NK-92 treated with Interleukin-12 subunit alpha and Interleukin-12 subunit beta, amount 100 ng/mL, for 24 hours (cell line): ENCODE data around the gene CAND2.
"Not testable (repeated sequence)": the region's sequence is repeated elsewhere in the genome, so short reads cannot be mapped to it uniquely, and the experiment has no call there.

Experiments
- DNase-seq: peaks from one replicate; lab custom pipeline; 2025; lab: John Stamatoyannopoulos, UW

CAND2 gene

DNA sequence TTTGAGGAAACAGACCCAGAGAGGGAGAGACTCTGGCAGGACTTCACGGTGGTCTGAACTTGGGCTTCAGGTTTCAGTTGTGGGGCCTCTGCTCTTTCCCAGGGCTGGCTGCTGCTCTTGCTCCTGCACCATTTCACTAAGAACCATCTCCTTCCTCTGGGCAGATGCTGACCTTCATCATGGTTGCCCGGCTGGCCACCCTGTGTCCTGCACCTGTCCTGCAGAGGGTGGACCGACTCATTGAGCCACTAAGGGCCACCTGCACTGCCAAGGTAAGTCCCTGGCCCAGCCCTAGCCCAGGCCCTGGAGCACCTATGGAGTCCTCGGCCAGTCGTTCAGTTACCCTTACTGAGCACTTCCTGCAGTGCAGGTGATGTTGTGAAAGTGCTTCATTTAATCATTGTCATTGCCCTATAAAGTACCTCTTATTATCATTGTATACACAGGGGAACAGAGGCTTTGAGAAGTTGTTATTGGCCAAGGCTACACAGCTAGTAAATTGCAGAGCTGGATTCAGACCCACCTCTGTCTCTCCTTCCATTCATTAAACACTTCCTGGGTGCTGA lies 34.9 kb downstream of the CAND2 start:
- no peak for DNase-seq

DNA sequence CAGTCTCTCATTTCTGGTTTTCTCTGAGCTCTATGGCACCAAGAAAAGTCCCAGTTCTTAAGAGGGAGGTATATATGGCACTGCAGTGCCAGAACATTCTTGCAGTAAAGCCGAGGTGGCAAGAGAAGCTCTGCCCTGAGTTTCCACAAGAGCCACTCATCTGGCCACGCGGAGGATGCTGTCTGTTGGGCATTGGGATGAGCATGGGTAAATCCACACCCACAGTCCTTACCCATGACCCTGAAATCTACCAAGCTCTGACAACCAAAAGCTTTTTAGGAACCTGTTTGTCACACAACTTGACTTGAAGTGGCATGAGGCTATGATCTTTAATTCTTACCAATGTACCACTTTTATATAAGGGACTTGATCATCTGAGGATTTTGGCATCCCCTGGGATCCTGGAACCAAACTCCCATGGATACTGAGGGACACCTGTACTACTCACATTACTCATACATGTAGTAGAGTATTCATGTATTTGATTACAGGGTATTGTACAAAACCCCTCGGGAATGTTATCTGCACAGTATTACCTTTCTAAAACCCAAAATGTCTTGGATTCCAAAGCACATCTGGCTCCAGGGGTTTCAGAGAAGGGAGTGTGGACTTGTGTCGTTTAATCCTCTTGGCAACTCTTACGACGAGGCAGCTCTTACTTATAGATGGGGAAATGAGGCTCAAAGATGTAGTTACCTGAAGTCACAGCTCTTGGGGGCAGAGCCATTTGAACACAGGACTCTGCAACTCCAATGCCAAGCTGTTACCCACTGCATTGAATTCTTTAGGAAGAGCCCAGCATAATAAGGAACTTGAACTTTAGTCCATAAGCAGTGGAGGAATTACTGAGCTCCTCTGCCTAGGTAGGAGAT lies 36.1 kb downstream of the CAND2 start:
- no peak for DNase-seq

DNA sequence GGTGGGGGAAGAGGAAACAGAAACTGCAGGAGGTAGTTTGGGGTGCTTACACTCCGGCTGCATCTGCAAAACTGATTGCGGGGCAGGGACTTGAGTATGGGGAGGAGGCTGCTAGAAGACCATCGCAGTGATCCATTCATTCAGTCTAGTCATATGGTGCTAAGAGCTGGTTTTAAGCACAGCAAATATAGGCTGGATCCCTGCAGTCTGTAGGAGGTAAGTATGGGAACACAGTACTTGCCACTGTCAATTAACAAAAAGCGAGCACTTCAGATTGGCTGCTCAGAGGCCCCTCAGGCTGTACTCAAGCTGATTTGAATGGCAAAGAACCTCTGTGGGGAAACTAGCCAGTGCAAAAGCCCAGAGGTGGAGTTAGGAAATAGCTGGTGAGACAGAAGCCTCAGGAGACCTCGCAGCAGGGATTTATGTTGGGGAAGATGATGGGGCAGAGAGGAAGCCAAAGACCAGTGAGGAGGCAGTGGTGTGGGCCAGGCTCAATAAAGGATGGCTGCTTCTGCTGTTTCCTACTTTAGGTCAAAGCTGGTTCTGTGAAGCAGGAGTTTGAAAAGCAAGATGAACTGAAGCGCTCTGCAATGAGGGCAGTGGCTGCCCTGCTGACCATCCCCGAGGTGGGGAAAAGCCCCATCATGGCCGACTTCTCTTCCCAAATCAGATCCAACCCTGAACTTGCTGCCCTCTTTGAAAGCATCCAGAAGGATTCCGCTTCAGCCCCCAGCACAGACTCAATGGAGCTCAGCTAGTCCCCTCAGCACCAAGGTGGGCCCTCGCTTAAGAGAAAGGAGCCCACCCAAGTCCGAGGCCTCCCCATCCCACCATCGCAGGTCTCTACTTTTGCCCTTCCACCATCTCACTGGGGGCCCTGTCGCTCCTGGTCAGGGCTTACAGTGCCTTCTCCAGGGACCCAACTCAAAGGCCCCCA lies 37.0 kb downstream of the CAND2 start:
- no peak for DNase-seq

DNA sequence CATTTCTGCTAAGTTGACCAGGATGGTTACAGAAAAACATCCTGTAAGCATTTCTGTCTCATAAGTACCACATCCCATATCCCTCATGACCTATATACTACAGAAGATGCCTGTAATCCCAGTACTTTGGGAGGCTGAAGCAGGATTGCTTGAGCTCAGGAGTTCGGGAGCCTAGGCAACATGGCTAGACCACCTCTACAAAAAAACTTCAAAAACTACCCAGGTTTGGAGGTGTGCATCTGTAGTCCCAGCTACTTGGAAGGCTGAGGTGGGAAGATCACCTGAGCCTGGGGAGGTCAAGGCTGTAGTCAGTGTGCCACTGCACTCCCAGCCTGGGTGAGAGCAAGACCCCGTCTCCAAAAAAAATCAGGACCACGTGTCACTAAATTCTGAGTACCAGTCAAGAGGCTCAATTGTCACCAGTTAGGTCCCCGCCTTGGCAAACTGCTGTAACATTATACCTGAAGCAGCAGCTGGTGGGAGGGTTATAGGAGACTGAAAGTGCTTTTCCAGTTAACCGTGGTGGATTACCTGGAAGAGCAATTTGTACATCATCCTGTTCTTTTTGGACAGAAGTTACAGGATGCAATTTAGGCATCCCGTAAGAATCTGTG lies 38.7 kb downstream of the CAND2 start:
- DNase-seq, result no peak

DNA sequence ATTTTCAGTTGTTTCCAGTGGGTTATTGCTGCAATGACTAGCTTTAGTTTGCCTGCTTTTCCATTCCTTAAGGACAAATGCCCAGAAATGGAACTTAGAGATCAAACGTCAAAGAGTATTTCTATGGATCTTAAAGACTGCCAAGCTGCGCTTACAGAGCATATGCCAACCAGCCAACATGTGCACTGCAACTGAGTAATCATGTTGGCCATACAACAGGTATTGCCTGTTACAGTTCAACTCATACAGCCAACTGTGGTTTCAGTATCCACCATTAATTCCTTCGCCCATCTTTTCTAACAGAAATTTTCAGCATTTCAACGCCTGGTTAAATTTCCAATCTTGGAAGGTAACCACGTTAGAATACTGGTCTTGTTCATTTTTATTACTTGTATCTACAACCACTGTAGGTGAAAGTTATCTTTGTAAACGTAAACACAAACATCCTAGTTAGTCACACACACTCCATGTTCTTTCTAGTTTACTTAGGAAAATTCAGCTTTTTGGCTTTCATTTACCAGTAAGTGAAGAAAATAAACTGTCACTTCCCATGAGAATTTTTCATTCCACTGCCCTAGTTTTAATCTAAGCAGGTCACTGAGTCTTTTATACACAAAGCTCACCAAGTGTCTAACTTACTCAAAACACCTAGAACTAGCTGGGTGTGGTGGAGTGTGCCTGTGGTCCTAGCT lies 41.0 kb downstream of the CAND2 start:
- DNase-seq, result no peak

DNA sequence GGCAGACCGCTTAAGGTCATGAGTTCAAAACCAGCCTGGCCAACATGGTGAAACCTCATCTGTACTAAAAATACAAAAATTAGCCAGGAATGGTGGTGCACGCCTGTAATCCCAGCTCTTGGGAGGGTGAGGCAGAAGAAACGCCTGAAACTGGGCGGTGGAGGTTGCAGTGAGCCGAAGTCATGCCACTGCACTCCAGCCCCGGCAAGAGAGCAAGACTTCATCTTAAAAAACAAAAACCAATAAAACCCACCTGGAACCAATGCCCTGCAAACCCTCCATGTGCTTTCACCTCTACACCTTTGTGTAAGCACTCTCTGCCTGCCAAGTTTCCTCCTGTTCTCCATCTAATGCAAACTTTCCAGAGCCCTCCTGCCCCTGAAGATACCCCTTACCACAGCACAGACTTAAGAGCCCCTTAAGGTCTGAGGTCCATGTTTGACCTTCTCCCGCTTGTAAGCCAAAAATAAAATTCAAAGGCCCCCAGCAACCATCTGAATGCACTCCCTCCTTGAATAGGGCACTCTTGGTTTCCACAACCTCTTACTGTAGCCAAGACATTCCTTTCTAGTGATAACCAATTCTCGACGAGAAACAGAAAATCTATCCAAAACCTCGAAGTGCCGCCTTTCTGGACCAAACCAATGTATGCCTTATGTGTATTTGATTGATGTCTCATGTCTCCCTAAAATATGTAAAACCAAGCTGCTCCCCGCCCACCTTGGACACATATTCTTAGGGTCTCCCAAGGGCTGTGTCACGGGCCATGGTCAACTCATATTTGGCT lies 41.9 kb downstream of the CAND2 start:
- DNase-seq, result no peak

DNA sequence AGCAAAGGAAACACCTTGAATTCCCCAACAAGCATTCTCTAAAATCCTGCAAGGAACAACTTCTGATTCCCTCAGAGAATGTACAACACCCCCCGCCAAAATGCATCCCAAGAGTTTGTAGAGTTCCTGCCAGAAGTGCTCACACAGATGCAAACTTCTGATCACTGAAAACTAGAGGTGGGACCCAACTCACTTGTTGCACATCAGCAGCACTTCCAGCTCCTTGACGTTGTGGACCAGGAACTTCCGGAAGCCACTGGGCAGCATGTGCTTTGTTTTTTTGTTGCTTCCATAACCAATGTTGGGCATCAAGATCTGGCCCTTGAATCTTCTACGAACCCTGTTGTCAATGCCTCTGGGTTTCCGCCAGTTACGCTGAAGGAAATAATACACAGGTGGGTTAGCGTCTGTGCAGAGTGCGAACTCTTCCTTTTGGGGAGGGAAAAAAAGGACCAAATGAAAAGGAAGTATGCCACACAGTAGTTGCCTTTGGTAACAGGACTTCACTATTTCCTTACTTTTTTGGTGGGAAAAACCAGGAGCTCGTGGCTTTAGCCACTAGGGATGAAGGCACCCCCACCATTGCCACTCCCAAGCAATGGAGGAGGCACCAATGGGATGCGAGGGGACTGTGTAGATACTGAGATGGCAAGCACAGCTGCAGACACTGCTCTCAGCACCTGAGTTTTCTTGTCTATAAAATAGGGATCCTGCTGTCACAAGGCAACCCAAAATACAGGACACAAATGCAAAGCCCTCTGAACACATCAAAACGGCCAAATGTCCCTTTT lies 42.9 kb downstream of the CAND2 start:
- DNase-seq, result no peak

DNA sequence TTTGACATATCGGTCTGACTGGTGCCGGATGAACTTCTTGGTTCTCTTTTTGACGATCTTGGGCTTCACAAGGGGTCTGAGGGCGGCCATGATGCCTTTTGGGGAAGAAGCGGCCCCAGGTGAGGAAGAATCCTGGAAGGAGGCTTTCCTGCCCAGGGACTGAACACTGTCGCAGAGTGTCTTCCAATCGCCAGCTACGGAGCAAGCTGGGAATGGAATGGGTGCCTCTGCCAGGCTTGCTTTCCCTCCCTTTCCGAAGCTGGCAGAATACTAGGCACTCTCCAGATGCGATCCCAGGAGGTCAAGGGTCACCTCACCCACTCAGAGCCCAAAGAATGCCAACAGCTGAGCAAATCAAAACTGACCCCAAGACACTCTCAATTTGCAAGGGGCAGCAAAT lies 43.7 kb downstream of the CAND2 start:
- DNase-seq, result not testable (repeated sequence)

DNA sequence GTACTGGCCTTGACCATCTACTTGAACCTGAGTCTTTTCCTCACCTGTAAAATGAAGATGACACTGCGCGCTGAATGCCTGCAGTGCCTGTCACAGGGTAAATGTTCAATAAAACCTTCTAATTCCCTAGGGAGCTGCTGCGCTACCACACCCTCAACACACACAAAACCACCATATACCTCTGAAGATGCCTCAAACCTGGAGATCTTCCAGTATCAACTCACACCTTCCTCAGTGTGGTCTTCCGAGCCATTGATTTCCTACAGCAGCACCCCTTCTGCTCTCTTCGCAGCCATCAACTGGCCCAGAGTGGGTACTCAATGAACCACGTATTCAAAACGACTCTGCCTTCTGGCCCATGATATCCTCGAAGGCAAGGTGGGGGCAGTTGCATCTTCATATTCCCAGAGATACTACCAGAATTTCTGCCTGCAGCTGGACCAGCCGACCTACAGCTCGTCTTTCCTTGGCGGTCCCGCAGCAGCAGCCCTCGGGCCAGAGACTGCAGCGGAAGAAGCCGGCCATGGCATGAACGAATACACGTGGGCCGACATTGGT lies 44.2 kb downstream of the CAND2 start:
- DNase-seq, result no peak

DNA sequence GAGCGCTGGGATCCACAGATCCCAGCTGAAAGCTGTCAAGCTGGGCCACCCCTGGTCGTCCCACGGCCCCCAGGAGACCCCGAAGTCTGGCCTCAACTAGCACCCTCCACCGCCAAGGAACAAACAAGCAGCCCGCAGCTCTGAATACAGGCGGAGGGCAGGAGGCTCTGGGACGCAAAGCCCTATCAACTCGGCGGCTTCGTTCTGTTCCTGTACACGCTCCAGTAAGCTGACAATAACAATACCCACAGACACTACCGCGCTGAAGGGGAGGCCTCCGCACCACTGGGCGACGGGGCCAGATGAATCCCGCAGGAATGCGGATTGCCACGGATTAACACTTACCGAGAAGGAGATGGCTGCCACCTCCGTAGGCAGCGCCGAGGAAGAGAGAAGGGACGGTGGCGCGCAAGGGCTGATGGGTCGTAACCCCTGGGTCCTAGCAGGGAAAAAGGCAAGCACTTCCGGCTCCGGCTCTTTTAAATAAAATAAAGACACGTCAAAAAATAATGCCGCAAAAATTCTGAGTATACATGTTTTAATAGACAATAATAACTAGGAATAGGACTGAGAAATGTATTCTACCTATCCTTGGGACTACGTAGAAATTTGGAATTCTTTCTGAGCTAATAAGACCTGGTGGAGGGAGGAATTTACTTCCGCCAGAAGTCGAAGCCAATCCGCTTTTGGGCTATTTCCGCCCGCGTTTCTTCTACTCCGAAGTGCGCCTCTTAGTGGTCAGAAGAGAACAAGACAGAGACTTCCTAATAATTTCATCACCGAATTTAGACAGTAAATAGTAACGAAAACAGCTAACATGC lies 44.9 kb downstream of the CAND2 start, which contains the start of gene RPL32:
Gene RPL32 (minus strand): TSS at position 417 of the 821 bp plus-strand sequence. CDS start 1,328 bp downstream, outside the sequence.
- DNase-seq, result peak; percentile 54

DNA sequence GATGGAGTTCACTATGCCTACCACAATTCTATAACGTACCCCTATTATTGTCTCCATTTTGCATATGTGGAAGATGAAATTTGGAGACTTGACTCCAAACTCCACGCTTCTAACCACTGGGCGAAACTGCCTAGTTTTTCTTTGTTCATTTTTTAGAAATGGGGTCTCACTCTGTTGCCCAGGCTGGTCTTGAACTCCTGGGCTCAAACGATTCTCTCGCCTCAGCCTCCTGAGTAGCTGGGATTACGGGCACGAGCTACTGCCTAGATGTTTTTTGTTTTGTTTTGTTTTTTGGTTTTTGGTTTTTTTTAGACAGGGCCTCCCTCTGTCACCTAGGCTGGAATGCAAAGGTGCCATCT lies 45.5 kb downstream of the CAND2 start:
- DNase-seq, result no peak

DNA sequence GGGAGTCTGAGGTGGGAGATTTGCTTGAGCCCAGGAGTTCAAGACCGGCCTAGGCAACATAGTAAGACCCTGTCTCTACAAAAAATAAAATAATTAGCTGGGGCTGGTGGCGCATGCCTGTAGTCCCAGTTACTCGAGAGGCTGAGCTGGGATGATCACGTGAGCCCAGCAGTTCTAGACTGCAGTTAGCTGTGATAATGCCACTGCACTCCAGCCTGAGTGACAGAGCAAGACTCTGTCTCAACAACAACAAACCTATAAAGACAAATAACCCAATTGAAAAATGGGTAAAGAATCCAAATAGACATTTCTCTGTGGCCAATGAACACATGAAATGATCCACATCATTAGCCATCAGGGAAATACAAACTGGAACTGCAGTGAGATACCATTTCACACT lies 46.0 kb downstream of the CAND2 start:
- DNase-seq, result no peak

DNA sequence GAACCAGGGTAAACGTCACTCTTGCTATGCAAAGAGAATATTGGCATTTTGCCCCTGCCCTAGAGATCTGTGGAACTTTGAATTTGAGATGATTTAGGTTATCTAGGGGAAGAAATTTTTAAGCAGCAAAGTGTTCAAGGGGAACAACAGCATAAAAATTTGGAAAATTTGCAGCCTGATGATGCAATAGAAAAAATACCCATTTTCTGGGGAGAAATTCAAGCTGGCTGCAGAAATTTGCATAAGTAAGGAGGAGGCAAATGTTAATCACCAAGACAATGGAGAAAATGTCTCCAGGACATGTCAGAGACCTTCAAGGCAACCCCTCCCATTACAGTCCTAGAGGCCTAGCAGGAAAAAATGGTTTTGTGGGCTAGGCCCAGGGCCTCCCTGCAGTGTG lies 49.3 kb downstream of the CAND2 start:
- no peak for DNase-seq

DNA sequence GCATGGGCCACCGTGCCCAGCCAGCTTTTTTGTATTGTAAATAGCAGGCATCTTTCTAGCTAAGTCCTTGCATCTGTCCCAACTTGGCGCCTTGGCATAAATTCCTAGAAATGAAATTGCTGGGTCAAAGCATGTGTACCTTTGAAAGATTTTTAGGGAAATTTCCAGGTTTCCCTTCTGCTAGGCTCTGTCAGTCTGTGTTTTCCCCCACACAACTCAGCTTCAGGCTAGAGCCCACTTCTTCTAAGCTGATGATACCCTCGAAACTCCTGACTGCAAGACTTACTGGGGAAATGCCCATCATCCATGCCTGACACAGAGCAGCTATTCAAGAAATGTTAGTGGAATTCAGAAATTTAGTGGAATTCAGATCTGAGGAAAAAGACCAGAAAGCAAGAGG lies 55.7 kb downstream of the CAND2 start:
- no peak for DNase-seq

DNA sequence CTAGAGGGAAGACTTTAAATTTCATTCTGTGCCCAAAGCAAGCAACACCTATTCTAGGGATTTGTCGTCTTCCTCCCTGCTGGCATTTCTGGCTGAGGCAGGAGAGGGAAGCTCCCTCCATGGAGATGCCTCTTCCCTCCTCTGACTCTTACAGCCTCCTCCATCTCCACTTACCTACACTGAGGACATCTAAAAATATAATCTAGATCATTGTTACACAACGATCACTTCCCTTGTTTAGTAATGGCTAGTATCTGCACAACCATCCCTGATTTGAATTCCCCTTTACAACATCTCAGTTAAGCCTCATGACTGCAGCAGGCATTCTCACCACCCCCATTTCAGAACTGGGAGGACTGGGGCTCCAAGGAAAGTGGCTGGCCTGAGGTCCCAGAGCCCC lies 57.4 kb downstream of the CAND2 start:
- not testable (repeated sequence) for DNase-seq

DNA sequence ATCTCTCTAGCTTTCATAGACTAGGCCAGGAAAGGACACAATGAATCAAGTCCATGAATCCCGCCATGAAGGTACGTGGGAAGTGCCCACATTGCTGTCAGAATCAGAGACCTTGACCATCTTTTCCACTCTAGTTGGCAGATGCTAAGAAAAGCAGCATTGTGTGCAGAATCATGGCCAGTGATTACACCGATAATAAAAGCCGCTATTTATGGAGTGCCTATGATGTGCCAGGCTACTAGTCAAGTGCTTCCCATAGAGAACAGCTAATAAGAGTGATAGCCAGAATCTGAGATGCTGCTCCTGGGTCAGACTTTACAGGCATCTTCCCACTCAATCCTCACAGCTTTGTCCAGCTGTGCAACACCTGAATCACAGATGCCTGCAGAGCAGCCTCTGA lies 58.1 kb downstream of the CAND2 start:
- DNase-seq, result no peak

DNA sequence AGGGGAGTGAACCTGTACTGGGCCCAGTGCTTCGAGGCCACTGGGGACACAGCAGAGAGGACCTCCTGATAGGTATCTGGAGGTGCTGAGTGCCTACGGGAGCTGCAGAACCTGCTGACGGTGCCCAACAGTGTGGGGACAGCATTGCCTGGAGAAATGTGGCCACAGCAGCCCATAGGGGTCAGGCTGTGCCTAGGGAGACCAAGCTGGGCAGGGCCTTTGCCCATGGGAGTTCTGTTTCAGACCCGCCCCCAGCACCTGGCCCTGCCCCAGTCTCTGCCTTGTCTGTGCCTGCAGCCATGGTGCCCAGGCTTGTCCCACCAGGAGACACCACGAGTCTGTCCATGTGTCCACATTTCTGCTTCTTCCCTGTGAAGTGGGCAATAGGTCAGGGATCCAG lies 60.1 kb downstream of the CAND2 start:
- DNase-seq, result no peak

DNA sequence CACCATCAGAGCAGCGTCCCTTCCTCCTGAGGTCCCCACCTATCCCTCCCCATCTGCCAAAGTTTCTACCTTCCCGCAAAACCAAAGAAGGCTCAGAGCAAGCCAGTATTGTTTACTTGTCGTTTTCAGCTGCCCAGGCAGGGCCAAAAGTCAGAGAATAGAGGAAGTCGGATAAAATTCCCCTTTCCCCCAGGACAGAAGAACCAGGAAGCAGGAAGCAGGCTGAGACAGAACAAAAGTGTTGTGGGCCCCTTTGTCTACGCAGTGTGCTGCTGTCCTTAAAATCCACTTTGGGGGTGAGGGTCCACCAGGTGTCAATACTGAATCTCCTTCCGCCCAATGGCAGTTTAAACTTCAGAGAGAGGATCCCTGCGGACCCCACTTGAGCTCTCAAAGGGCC lies 63.4 kb downstream of the CAND2 start:
- no peak for DNase-seq

DNA sequence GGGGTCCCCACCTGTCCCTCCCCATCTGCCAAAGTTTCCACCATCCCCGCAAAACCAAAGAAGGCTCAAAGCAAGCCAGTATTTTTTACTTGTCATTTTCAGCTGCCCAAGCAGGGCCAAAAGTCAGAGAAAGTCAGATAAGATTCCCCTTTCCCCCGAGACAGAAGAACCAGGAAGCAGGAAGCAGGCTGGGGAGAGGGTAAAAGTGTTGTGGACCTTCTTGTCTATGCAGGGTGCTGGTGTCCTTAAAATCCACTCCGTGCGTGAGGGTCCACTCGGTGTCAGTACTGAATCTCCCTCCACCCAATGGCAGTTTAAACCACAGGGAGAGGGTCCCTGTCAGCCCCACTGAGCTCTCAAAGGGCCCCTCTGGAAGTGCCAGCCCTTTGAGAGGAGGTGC lies 65.1 kb downstream of the CAND2 start:
- DNase-seq, result no peak
